Stomach (tissue), 9 donors: ENCODE measurements around the gene COLQ. TPM values are rescaled to one million over a fixed set of nuclear protein-coding genes. Genes with fewer than 3 reads are reported as not detected.
"Not testable (repeated sequence)": the region's sequence is repeated elsewhere in the genome, so short reads cannot be mapped to it uniquely, and the experiment has no call there.

Experiments
- DNase-seq, 2 donors: peaks; one replicate each; pipeline versions ENCODE4 v3.0.0 to v3.0.0-alpha.2; 2013 to 2019
- H3K27ac ChIP-seq, 5 donors: fragments of 200-600 bp in 4 of 5; sonication (generic) in 4 of 5; one replicate each; pipeline ENCODE4 v1.5.1; 2013 to 2019; ENCODE audit warnings: mild to moderate bottlenecking in 1 of 5, moderate library complexity in 1 of 5
- H3K27me3 ChIP-seq, 3 donors: fragments of 200-600 bp; sonication (generic); one replicate each; pipeline ENCODE4 v1.5.1; 2017 to 2019; ENCODE audit warnings: mixed run types in 1 of 3
- H3K36me3 ChIP-seq, 4 donors: fragments of 200-600 bp; sonication (generic); 1 replicate in 3 of 4; 2 replicates in 1 of 4; pipeline ENCODE4 v1.5.1; 2016 to 2019
- H3K4me1 ChIP-seq, 4 donors: fragments of 200-600 bp; sonication (generic); one replicate each; pipeline ENCODE4 v1.5.1; 2016 to 2019
- H3K4me3 ChIP-seq, 4 donors: fragments of 200-600 bp; sonication (generic) in 3 of 4; one replicate each; pipeline ENCODE4 v1.5.1; 2016 to 2019; ENCODE audit warnings: mild to moderate bottlenecking in 1 of 4
- H3K9me3 ChIP-seq, 4 donors: fragments of 200-600 bp; sonication (generic); one replicate each; pipeline ENCODE4 v1.5.1; 2016 to 2019
- EP300 ChIP-seq: sonication (generic); formaldehyde crosslinking; IDR thresholded peaks from one replicate; pipeline ENCODE4 v1.6.1; 2017; ENCODE audit warnings: antibody characterized with exemption
- POLR2A ChIP-seq, 4 donors: fragments of 450-650 bp; IDR thresholded peaks; one replicate each; pipeline ENCODE4 v1.6.1; 2016; ENCODE audit warnings: antibody characterized with exemption in 4 of 4, control low read depth in 2 of 4, mild to moderate bottlenecking in 1 of 4, moderate library complexity in 1 of 4
- POLR2AphosphoS5 ChIP-seq, 3 donors: sonication (generic); formaldehyde crosslinking; IDR thresholded peaks; one replicate each; pipeline ENCODE4 v1.6.1; 2016; ENCODE audit warnings: antibody characterized with exemption in 3 of 3
- WGBS, 5 donors: extraction: QIAGEN DNeasy Blood & Tissue Kit in 3 of 5; methylation state at CpG; one replicate each; pipeline versions ENCODE4 v1.1.5 to v1.1.7; 2013 to 2018; 5-methylcytosine and 5-hydroxymethylcytosine counted together
- intact Hi-C: fragments of 100-400 bp; cut with DNase I; formaldehyde crosslinking; loops from one replicate; pipeline ENCODE4 v1.15.1; 2023; ENCODE audit warnings: low total_unique reads
- polyA plus RNA-seq, 3 donors: library from polyadenylated mRNA; stranded (reverse); fragments of 200-250 nt; gene quantifications; one replicate each; pipeline ENCODE4 v1.2.3, GENCODE V29; 2013
- total RNA-seq, 5 donors: library from RNA; depleted of rRNA; stranded (reverse); fragments of >200 nt; gene quantifications; one replicate each; pipeline versions ENCODE4 v1.1.0 to v1.2.3, GENCODE V29; 2014 to 2016
- TF ChIP-seq, protein P1 (sequence below), 7 experiments: fragments of 450-650 bp in 4 of 7; fragments of 200-600 bp in 3 of 7; sonication (generic) in 3 of 7; IDR thresholded peaks; one replicate each; pipeline ENCODE4 v1.5.1; 2016 to 2019; ENCODE audit warnings: antibody characterized with exemption in 7 of 7, control low read depth in 2 of 7, mild to moderate bottlenecking in 1 of 7
- donor health status: healthy with polysubstance abuse.
- donor health status: Bipolar disorder and iron deficiency.
- donor health status: healthy.

The COLQ gene
- total and polyA plus RNA-seq, 8 donors = 0.29 to 5.3 (median 1.2) TPM; not detected in 1

DNA sequence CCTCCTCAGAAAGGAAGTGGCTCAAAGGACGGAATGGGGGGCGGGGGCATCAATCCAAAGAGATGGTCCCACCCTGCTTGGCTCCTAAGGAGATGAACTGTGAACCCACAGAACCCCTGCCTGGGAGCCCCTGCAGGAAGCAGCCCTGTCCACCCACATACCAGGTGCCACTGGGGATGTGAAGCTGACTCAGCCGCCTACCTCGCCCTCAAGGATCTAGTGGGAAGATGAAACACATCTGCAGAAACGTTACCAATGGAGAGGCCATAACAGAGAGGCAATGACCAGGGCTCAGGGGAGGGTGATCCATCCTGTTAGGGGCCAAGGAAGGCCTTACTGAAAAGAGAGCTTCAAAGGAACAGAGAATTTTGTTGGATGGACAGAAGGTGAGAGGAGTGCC lies 59.1 kb downstream of the COLQ start:
- no peaks in the 10 kb centered on the region for H3K9me3 ChIP-seq
- H3K27me3 ChIP-seq = no peaks in the 10 kb centered on the region
- no peak overlapping the region for H3K27ac ChIP-seq
- H3K4me1 ChIP-seq = peaks cover 0 to 5% (median 0%) of the 10 kb centered on the region in 4 donors
- DNase-seq = no peak
- no peaks in the 10 kb centered on the region for H3K36me3 ChIP-seq
- intact Hi-C loops = no loop called here
- H3K4me3 ChIP-seq = no peak overlapping the region
- TF ChIP-seq POLR2A (IDR thresholded peaks at IDR 0.05) (no peak), POLR2AphosphoS5 (IDR thresholded peaks at IDR 0.05) (no peak), EP300 (no peak)
- TF ChIP-seq, protein P1, sequence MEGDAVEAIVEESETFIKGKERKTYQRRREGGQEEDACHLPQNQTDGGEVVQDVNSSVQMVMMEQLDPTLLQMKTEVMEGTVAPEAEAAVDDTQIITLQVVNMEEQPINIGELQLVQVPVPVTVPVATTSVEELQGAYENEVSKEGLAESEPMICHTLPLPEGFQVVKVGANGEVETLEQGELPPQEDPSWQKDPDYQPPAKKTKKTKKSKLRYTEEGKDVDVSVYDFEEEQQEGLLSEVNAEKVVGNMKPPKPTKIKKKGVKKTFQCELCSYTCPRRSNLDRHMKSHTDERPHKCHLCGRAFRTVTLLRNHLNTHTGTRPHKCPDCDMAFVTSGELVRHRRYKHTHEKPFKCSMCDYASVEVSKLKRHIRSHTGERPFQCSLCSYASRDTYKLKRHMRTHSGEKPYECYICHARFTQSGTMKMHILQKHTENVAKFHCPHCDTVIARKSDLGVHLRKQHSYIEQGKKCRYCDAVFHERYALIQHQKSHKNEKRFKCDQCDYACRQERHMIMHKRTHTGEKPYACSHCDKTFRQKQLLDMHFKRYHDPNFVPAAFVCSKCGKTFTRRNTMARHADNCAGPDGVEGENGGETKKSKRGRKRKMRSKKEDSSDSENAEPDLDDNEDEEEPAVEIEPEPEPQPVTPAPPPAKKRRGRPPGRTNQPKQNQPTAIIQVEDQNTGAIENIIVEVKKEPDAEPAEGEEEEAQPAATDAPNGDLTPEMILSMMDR (IDR thresholded peaks at IDR 0.05) = no peak
- 86 to 91% (median 89%) methylated on average over 5 of the region's 5 CpGs for WGBS, 5 donors

DNA sequence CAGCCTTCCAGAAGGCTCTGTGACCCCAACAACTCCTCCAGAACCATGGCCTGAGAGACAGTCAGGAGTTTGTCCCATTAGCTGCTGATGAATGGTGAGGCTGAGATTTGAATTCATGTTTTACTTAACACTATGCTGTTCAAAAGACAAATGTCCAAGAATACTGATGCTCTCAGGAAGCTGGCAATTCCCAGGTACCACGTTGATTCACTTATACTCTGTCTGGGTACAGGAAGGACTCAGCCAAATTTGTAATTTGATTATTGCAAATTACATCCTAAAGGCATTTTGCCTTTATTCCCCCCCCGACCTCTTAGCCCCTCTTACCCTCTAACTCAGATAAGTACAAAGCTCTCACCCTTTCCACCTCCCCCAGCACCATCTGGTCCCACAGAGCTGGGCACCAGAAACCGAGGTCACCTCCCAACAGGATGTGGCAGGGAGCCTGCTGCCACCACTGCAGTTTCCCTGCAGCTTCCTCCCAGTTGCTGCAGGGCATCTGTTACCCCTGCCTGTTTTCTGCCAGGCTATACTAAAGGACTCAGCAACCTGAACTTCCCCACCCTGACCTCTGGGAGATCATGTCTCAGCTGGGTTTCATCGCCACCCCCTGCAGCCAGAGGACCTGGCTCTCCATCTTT lies 60.5 kb downstream of the COLQ start:
- TF ChIP-seq, protein P1 (IDR thresholded peaks at IDR 0.05) = no peak
- TF ChIP-seq EP300 (no peak), POLR2A (IDR thresholded peaks at IDR 0.05) (no peak), POLR2AphosphoS5 (IDR thresholded peaks at IDR 0.05) (no peak)

DNA sequence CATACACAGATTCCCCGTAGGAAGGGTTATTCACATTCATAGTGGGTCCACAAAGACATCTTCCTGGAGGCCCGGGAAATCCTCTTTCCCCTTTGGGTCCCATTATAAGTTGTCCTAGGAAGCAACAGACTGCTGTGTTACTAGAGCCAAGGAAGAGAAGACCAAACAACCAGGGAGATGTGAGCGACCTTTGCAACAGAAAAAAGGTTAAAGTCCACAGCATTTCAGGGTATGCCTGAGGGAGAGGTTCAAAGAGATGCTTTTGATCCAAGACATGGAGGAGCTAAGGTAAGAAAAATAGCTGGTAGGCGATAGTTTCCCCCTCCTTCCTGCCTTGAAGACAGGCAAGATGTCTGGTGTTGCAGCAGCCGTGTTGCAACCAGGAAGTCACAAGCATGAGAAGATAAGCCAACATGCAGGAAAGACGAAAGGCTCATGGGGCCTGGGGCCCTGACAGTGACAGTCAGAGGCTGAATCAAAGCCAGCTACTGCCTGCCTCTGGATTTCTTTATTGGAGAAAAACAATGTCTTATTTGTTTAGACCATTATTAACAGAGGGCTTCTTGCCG lies 63.2 kb downstream of the COLQ start:
- 82 to 93% (median 90%) methylated on average over 7 of the region's 7 CpGs for WGBS, 5 donors
- Histone ChIP-seq H3K4me1 (peaks cover 0 to 5% (median 0%) of the 10 kb centered on the region in 4 donors), H3K27ac (no peak overlapping the region), H3K4me3 (no peak overlapping the region), H3K9me3 (no peaks in the 10 kb centered on the region), H3K27me3 (no peaks in the 10 kb centered on the region), H3K36me3 (peaks cover 0 to 16% (median 3%) of the 10 kb centered on the region in 4 donors)
- TF ChIP-seq, protein P1 (IDR thresholded peaks at IDR 0.05) = no peak
- no peak for TF ChIP-seq EP300
- TF ChIP-seq POLR2A (IDR thresholded peaks at IDR 0.05) = no peak
- no peak for TF ChIP-seq POLR2AphosphoS5 (IDR thresholded peaks at IDR 0.05)
- DNase-seq = no peak
- intact Hi-C loops = no loop called here

More for the DNA sequence above, 60.5 kb downstream of the COLQ start:
- Histone ChIP-seq H3K36me3 (peaks cover 0 to 5% (median 0%) of the 10 kb centered on the region in 4 donors), H3K9me3 (no peaks in the 10 kb centered on the region), H3K4me3 (no peak overlapping the region), H3K4me1 (peaks cover 0 to 5% (median 0%) of the 10 kb centered on the region in 4 donors), H3K27ac (no peak overlapping the region), H3K27me3 (no peaks in the 10 kb centered on the region)
- intact Hi-C loops = no loop called here
- WGBS, 5 donors = 52 to 70% (median 59%) methylated on average over 4 of the region's 4 CpGs
- DNase-seq = peak in 1 of 2 donors; percentile 10

DNA sequence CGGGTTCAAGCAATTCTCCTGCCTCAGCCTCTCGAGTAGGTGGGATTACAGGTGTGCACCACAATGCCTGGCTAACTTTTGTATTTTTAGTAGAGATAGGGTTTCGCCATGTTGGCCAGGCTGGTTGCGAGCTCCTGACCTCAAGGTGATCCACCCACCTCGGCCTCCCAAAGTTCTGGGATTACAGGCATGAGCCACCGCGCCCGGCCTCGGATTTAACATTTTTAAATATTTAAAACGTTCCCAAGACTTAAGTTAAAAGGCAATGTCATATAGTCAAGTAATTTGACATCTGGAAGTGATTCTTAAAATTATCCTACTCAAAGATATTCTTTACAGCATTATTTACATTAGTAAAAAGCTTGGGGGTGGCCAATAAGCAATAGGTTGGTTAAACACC lies 64.6 kb downstream of the COLQ start:
- 88 to 94% (median 90%) methylated on average over 10 of the region's 10 CpGs for WGBS, 5 donors
- DNase-seq, H3K27ac ChIP-seq, H3K27me3 ChIP-seq, intact Hi-C loops, H3K4me3 ChIP-seq, H3K9me3 ChIP-seq, H3K4me1 ChIP-seq: not testable (repeated sequence)
- peaks cover 0 to 30% (median 5%) of the 10 kb centered on the region in 4 donors for H3K36me3 ChIP-seq

DNA sequence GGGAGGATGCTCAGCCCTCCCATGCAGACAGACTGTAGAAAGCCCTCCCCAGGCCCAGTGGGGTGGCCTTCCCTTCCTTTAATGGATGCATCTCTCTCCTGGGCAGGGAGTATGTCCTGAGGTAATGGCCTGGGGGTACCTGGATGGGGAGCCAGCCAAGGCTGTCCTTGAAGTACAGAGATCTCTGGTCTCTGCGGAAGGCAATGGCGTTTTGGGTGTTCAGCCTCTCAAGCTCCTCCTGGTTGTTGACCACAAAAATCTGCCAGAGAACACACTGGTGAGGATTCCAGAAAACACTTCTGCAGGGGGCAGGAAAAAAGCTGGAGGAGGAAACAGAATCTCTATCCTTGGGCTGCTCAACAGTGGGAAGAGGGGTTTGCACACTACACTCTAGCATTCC lies 65.2 kb downstream of the COLQ start:
- no peak overlapping the region for H3K27ac ChIP-seq
- peaks cover 0 to 5% (median 0%) of the 10 kb centered on the region in 4 donors for H3K4me1 ChIP-seq
- no peak overlapping the region for H3K4me3 ChIP-seq
- intact Hi-C loops = no loop called here
- TF ChIP-seq, protein P1 (IDR thresholded peaks at IDR 0.05) = no peak
- TF ChIP-seq POLR2AphosphoS5 (IDR thresholded peaks at IDR 0.05) = no peak
- no peak for TF ChIP-seq EP300
- no peak for TF ChIP-seq POLR2A (IDR thresholded peaks at IDR 0.05)
- peaks cover 0 to 36% (median 7%) of the 10 kb centered on the region in 4 donors for H3K36me3 ChIP-seq
- no peaks in the 10 kb centered on the region for H3K27me3 ChIP-seq
- no peak for DNase-seq
- WGBS, 5 donors = 73 to 97% (median 96%) methylated on average over 2 of the region's 2 CpGs
- H3K9me3 ChIP-seq = no peaks in the 10 kb centered on the region
